GM10248 (cell line): ENCODE results near the gene ZNRF3.
A peak's percentile ranks its signal among the peaks of the same experiment; 100 is the strongest.
"Not testable (repeated sequence)": the region's sequence is repeated elsewhere in the genome, so short reads cannot be mapped to it uniquely, and the experiment has no call there.

Experiments
- CTCF ChIA-PET: fragments of 300-600 bp; sonication (Branson Sonifier 250); formaldehyde crosslinking; extraction: SDS; loops from one replicate; lab custom pipeline; 2021; ENCODE audit warnings: antibody characterized with exemption; lab: Yijun Ruan, JAX
- POLR2A ChIA-PET: fragments of 350-650 bp; sonication (Branson Sonifier 250); formaldehyde crosslinking; extraction: SDS; loops from one replicate; lab custom pipeline; 2020; ENCODE audit warnings: antibody characterized with exemption; lab: Yijun Ruan, JAX
- DNase-seq: peaks from one replicate; pipeline ENCODE4 v3.0.0; 2012; ENCODE audit errors: extremely low spot score
- TF ChIP-seq, protein P1 (sequence below): IDR thresholded peaks from 2 replicates; pipeline ENCODE4 v1.5.1; 2012; ENCODE audit warnings: mild to moderate bottlenecking, low read depth; ENCODE audit errors: extremely low read depth, missing control alignments, control extremely low read depth

ZNRF3 gene

GRCh38 chr22:28905256-28905832 lies 22.0 kb downstream of the ZNRF3 start:
- no peak for DNase-seq
- CTCF ChIA-PET = no interaction called here
- POLR2A ChIA-PET = interaction anchor here (0.6 kb wide), 1 partner anchor 12 kb away, joined by 3 read pairs; no protein-coding TSS in a partner anchor
- TF ChIP-seq, protein P1, sequence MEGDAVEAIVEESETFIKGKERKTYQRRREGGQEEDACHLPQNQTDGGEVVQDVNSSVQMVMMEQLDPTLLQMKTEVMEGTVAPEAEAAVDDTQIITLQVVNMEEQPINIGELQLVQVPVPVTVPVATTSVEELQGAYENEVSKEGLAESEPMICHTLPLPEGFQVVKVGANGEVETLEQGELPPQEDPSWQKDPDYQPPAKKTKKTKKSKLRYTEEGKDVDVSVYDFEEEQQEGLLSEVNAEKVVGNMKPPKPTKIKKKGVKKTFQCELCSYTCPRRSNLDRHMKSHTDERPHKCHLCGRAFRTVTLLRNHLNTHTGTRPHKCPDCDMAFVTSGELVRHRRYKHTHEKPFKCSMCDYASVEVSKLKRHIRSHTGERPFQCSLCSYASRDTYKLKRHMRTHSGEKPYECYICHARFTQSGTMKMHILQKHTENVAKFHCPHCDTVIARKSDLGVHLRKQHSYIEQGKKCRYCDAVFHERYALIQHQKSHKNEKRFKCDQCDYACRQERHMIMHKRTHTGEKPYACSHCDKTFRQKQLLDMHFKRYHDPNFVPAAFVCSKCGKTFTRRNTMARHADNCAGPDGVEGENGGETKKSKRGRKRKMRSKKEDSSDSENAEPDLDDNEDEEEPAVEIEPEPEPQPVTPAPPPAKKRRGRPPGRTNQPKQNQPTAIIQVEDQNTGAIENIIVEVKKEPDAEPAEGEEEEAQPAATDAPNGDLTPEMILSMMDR = no peak

DNA sequence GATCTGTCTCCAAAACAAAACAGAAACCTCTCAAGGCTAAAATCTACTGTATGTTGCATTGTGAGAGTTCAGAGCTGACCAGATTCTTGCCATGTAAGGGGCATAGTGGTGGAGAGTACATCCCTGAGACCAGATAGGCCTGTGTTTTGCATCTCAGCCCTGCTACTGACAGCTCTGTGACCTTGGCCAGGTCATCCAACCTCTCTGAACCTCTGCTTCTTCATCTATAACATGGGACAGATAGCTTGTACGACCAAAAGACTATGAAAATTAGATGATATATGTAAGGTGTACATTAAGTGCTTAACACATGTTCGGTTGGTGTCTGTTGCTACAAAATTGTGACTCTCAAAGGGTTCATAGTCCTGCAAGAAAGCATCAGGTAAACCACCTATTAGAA lies 22.9 kb downstream of the ZNRF3 start:
- ChIA-PET CTCF (interaction anchor here (0.9 kb wide), 1 partner anchor 9 kb away, joined by 3 read pairs; no protein-coding TSS in a partner anchor), POLR2A (no interaction called here)
- TF ChIP-seq, protein P1 = no peak
- DNase-seq = no peak

GRCh38 chr22:28907311-28908008 lies 24.1 kb downstream of the ZNRF3 start:
- peak; percentile 46 for DNase-seq
- CTCF ChIA-PET = interaction anchor here (0.8 to 1.8 kb wide), 2 partner anchors 16 to 133 kb away, joined by 4 to 8 read pairs; no protein-coding TSS in a partner anchor

DNA sequence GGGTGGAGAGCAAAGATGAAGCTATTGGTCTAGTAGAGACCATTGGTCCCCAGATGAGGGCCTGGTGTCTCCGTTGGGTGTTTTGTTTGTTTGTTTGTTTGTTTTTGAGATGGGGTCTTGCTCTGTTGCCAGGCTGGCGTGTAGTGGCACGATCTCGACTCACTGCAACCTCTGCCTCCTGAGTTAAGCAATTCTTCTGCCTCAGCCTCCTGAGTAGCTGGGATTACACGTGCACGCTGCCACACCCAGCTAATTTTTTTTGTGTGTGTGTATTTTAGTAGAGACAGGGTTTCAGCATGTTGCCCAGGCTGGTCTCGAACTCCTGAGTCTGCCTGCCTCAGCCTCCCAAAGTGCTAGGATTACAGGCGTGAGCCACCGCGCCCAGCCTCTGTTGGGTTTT lies 25.4 kb downstream of the ZNRF3 start:
- CTCF ChIA-PET = interaction anchor here (0.9 to 1.8 kb wide), 4 partner anchors 9 to 53 kb away, joined by 3 to 8 read pairs (median 4); no protein-coding TSS in a partner anchor
- POLR2A ChIA-PET, DNase-seq: not testable (repeated sequence)

More at GRCh38 chr22:28907311-28908008, 24.1 kb downstream of the ZNRF3 start:
- POLR2A ChIA-PET = no interaction called here
- TF ChIP-seq, protein P1 = no peak

- peak; percentile 50 for DNase-seq
- TF ChIP-seq, protein P1 = no peak
- ChIA-PET POLR2A (no interaction called here), CTCF (interaction anchor here (0.9 to 1.4 kb wide), 3 partner anchors 9 to 54 kb away, joined by 3 to 5 read pairs (median 4); no protein-coding TSS in a partner anchor)
Observed at GRCh38 chr22:28909375-28909774, 26.0 kb downstream of the ZNRF3 start.

GRCh38 chr22:28910569-28911303 lies 27.4 kb downstream of the ZNRF3 start:
- TF ChIP-seq, protein P1 = no peak
- ChIA-PET CTCF (interaction anchor here (1.0 to 1.7 kb wide), 2 partner anchors 130 kb away, joined by 3 to 4 read pairs; no protein-coding TSS in a partner anchor), POLR2A (no interaction called here)
- no peak for DNase-seq
